ENCODE measurements around the gene PLCG1. TPM values are rescaled to one million over a fixed set of nuclear protein-coding genes. Genes with fewer than 3 reads are reported as not detected.

PLCG1 gene
- total and polyA plus RNA-seq, 4 donors = 2.0 to 30.4 (median 16.1) TPM

- Histone ChIP-seq H3K9ac (ENCODE audit: low read depth in 1 of 2, low read length in 2 of 2) (no peak overlapping the region), H3K4me1 (ENCODE audit: control insufficient read depth in 4 of 4, insufficient read depth in 4 of 4, low read length in 3 of 4) (peaks cover 0 to 5% (median 0%) of the 10 kb centered on the region in 4 donors), H3K27ac (ENCODE audit: low read depth in 1 of 2, low read length in 2 of 2) (peak overlapping the region in 1 of 2 donors; percentile 10), H3K9me3 (ENCODE audit: control insufficient read depth in 4 of 4, low read length in 3 of 4) (no peaks in the 10 kb centered on the region), H3K4me3 (ENCODE audit: low read depth in 1 of 3, low read length in 3 of 3) (no peak overlapping the region), H3K36me3 (ENCODE audit: control insufficient read depth in 4 of 4, insufficient read depth in 3 of 4, low read depth in 1 of 4, low read length in 3 of 4) (peaks cover 1 to 34% (median 6%) of the 10 kb centered on the region in 4 donors), H3K27me3 (ENCODE audit: control insufficient read depth in 4 of 4, insufficient read depth in 4 of 4, low read length in 3 of 4) (no peaks in the 10 kb centered on the region)
- 92% methylated on average over 13 of the region's 13 CpGs for WGBS
- peak; percentile 20 for DNase-seq (ENCODE audit: low spot score)
- TF ChIP-seq YY1 (IDR thresholded peaks at IDR 0.05) (no peak), SP1 (IDR thresholded peaks at IDR 0.05) (no peak), HNF4A (conservative IDR thresholded peaks at IDR 0.05) (no peak), NR2F2 (IDR thresholded peaks at IDR 0.05) (no peak), GABPA (IDR thresholded peaks at IDR 0.05 in 1 of 2, conservative IDR thresholded peaks at IDR 0.05 in 1 of 2) (no peak), ZBTB33 (IDR thresholded peaks at IDR 0.05) (no peak), CTCF (IDR thresholded peaks at IDR 0.05; ENCODE audit: low read depth, low read length, missing input control) (no peak), EGR1 (IDR thresholded peaks at IDR 0.05; ENCODE audit: low read depth in 2 of 2) (no peak), RAD21 (IDR thresholded peaks at IDR 0.05) (no peak), ATF3 (IDR thresholded peaks at IDR 0.05) (no peak), MAX (IDR thresholded peaks at IDR 0.05) (no peak), REST (IDR thresholded peaks at IDR 0.05) (no peak), RXRA (IDR thresholded peaks at IDR 0.05) (no peak), TAF1 (conservative IDR thresholded peaks at IDR 0.05) (no peak), JUND (IDR thresholded peaks at IDR 0.05) (no peak), FOXA1 (IDR thresholded peaks at IDR 0.05) (no peak), HNF4G (IDR thresholded peaks at IDR 0.05) (no peak), FOXA2 (IDR thresholded peaks at IDR 0.05) (no peak)
Measured at GRCh38 chr20:41173791-41174341, 36.5 kb downstream of the PLCG1 start.

Measured in liver (tissue), 9 donors.